Activated T-helper 17 cell treated with anti-CD3 and anti-CD28 coated beads, Interleukin-2, amount 50 U/mL, for 72 hours (primary cell): ENCODE results near the gene GUK1. TPM values are rescaled to one million over a fixed set of nuclear protein-coding genes. Genes with fewer than 3 reads are reported as not detected.

ENCODE experiments used
- ATAC-seq: fragments of 150-1000 bp; cut with Tn5 transposase; replicated peaks from 2 replicates; pipeline ENCODE4 v1.10.0; 2021; ENCODE audit warnings: mild to moderate bottlenecking, moderate library complexity
- H3K27ac Mint-ChIP-seq: one replicate; pipeline ENCODE4 v1.8.0; 2022; ENCODE audit warnings: mixed read lengths
- H3K27me3 Mint-ChIP-seq: one replicate; pipeline ENCODE4 v1.8.0; 2022; ENCODE audit warnings: mixed read lengths
- H3K36me3 Mint-ChIP-seq: one replicate; pipeline ENCODE4 v1.8.0; 2022; ENCODE audit warnings: low read depth, mild to moderate bottlenecking, mixed read lengths
- H3K4me1 Mint-ChIP-seq: one replicate; pipeline ENCODE4 v1.8.0; 2022; ENCODE audit warnings: mixed read lengths
- H3K4me3 Mint-ChIP-seq: one replicate; pipeline ENCODE4 v1.8.0; 2022; ENCODE audit warnings: mild to moderate bottlenecking, mixed read lengths
- H3K9me3 Mint-ChIP-seq: one replicate; pipeline ENCODE4 v1.8.0; 2022; ENCODE audit warnings: mixed read lengths
- total RNA-seq, 2 donors: library from RNA; stranded (reverse); gene quantifications; one replicate each; pipeline ENCODE4 v1.2.3, GENCODE V29; 2022

The GUK1 gene
- total RNA-seq, 2 donors from 2014 or later, result 284 to 285 TPM

DNA sequence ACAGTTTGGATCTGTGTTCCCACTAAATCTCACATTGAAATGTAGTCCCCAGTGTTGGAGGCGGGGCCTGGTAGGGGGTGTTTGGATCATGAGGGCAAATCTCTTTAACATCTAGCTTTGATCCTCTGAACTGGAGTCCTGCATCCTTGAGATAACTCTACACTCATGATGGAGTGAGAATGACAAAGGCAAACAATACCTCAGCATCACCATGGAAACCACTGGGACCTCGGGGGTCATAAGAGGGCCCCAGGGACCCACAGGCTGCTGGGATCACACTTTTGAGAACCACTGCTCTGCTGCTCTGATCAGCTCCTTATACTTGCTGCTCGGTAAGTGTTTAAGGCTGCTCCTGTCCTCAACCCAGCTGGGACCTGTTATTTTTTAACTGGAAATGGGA is 54.4 kb downstream of the GUK1 start:
- no peak for ATAC-seq
- Mint-ChIP-seq H3K9me3 (peaks cover 6% of the 10 kb centered on the region), H3K4me3 (no peak overlapping the region), H3K36me3 (peaks cover 5% of the 10 kb centered on the region), H3K27ac (no peak overlapping the region), H3K4me1 (no peaks in the 10 kb centered on the region), H3K27me3 (no peaks in the 10 kb centered on the region)

DNA sequence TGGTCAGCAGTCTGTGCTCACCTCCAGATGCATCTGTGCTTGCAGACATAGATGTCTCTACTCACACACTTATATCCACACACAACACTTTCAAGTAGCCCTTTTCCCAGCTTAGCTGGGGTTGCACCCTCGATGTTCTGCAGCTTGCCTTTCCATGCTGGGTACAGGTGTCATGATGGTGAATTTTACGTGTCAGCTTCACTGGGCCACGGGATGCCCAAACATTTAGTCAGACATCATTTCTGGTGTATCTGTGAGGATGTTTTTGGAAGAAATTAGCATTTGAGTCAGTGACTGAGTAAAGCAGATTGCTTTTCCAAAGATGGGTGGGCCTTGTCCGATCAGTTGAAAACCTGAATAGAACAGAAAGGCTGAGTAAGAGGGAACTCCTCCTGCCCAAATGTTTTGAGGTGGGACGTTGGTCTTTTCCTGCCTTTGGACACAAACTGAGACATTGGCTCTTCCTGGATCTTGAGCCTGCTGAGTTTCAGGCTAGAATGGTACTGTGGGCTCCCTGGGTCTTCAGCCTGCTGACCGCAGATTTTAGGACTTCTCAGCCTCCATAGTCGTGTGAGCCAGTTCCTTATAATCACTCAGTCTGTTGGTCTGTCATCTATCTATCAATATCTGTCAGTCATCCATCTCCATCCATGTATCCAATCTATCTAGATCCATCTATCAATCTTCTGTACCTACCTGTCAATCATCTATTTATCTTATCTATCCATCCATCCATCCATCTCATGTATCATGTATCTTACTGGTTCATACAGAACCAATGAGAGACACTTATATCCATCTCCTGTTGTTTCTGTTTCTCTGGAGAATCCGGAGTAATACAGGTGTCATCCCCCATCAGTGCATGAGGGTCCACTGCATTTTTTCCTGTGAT is 55.1 kb downstream of the GUK1 start:
- Mint-ChIP-seq H3K4me3 (no peak overlapping the region), H3K36me3 (peaks cover 6% of the 10 kb centered on the region), H3K27ac (no peak overlapping the region), H3K27me3 (no peaks in the 10 kb centered on the region), H3K4me1 (no peaks in the 10 kb centered on the region), H3K9me3 (peaks cover 9% of the 10 kb centered on the region)
- no peak for ATAC-seq

DNA sequence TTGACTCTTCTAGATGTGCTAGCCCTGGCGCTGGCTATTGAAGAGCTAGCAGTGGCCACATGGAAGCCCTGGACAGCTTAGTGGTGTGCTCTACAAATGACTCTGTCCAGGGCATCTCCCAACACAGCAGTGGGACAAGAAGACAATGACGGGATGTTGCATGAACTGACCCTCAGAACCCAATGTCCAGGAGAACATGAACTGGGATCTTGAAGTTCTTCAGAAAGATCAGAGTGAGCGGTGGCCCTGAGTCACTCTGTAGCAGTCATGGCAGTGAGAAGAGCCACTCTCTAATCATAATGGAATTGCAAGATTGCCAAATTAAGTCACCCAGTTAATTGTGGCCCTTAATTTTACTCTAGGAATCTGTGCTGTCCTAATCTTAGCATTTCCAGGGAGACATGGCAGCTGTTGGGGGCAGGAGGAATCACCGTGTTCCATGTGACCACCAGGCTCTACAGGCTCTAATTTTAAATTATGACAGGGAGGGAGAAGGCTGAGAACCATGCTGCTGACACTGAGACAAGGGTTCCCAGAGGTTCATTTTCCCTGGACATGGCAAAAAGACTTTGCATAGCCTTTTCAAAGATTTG is 57.6 kb downstream of the GUK1 start:
- no peak overlapping the region for H3K27ac Mint-ChIP-seq
- H3K36me3 Mint-ChIP-seq, result peaks cover 6% of the 10 kb centered on the region
- H3K4me3 Mint-ChIP-seq, result no peak overlapping the region
- H3K9me3 Mint-ChIP-seq, result peaks cover 9% of the 10 kb centered on the region
- H3K27me3 Mint-ChIP-seq, result no peaks in the 10 kb centered on the region
- no peaks in the 10 kb centered on the region for H3K4me1 Mint-ChIP-seq
- no peak for ATAC-seq

Other genes with a start within 250 kb of the GUK1 start
- under 1 TPM; 0.09 to 0.24 TPM for gene WNT9A, start 192.3 kb upstream of the GUK1 start, total RNA-seq
- gene WNT3A, start 133.3 kb upstream of the GUK1 start, total RNA-seq, result not detected
- gene ARF1, start 57.6 kb upstream of the GUK1 start, total RNA-seq, result 100 to 1,000 TPM; 288 to 364 TPM
- gene C1orf35, start 37.0 kb upstream of the GUK1 start, total RNA-seq, result 10 to 100 TPM; 18.3 TPM
- gene MRPL55, start 31.0 kb upstream of the GUK1 start, total RNA-seq, result 10 to 100 TPM; 42.3 to 48.6 TPM
- gene GJC2, start 9.7 kb downstream of the GUK1 start, total RNA-seq, result under 1 TPM; 0.43 to 0.61 TPM
- 1 to 10 TPM; 6.6 to 8.8 TPM for gene IBA57, start 25.5 kb downstream of the GUK1 start, total RNA-seq
- 10 to 100 TPM; 10.8 to 60.0 TPM for gene OBSCN, start 67.8 kb downstream of the GUK1 start, total RNA-seq